SK-N-SH treated with all-trans-retinoic acid at 6 μM for 48 hours (cell line): ENCODE results near the gene RSBN1.

Experiments
- ATAC-seq: fragments of 200-7000 bp; cut with Tn5 transposase; 3 replicates; pipeline ENCODE4 v1.9.1; 2020; ENCODE audit warnings: mild to moderate bottlenecking, moderate library complexity
- ARNTL ChIP-seq: fragments of 450-650 bp; formaldehyde crosslinking; IDR thresholded peaks from 2 replicates; pipeline ENCODE4 v1.5.0; 2020; ENCODE audit warnings: low read depth, mild to moderate bottlenecking, moderate library complexity, borderline replicate concordance
- BACH2 ChIP-seq: fragments of 250-450 bp; sonication (Bioruptor Pico); IDR thresholded peaks from 2 replicates; pipeline ENCODE4 v1.9.0; 2021; ENCODE audit warnings: mild to moderate bottlenecking, borderline replicate concordance
- CREB5 ChIP-seq: fragments of 250-450 bp; sonication (Bioruptor Pico); IDR thresholded peaks from 2 replicates; pipeline ENCODE4 v1.5.1; 2020; ENCODE audit warnings: low read depth, mild to moderate bottlenecking, moderate library complexity
- CSDC2 ChIP-seq: fragments of 250-450 bp; sonication (Bioruptor Pico); IDR thresholded peaks from 2 replicates; pipeline ENCODE4 v1.5.0; 2020; ENCODE audit warnings: mild to moderate bottlenecking, moderate library complexity
- ESRRG ChIP-seq: fragments of 250-450 bp; sonication (Bioruptor Pico); IDR thresholded peaks from 2 replicates; pipeline ENCODE4 v1.6.1; 2021; ENCODE audit warnings: mild to moderate bottlenecking
- ISL1 ChIP-seq: fragments of 250-450 bp; sonication (Bioruptor Pico); IDR thresholded peaks from 2 replicates; pipeline ENCODE4 v2.1.2; 2022; ENCODE audit warnings: mild to moderate bottlenecking, moderate library complexity
- OSR1 ChIP-seq: fragments of 250-450 bp; sonication (Bioruptor Pico); IDR thresholded peaks from 2 replicates; pipeline ENCODE4 v1.8.0; 2022; ENCODE audit warnings: moderate library complexity, mild to moderate bottlenecking, inconsistent platforms
- PATZ1 ChIP-seq: fragments of 250-450 bp; sonication (Bioruptor Pico); IDR thresholded peaks from 2 replicates; pipeline ENCODE4 v1.8.0; 2020; ENCODE audit warnings: mild to moderate bottlenecking, moderate library complexity, borderline replicate concordance
- POU6F1 ChIP-seq: fragments of 250-450 bp; sonication (Bioruptor Pico); IDR thresholded peaks from 2 replicates; pipeline ENCODE4 v1.8.0; 2021; ENCODE audit warnings: low read depth, mild to moderate bottlenecking, moderate library complexity, borderline replicate concordance
- PPARA ChIP-seq: fragments of 250-450 bp; sonication (Bioruptor Pico); IDR thresholded peaks from 2 replicates; pipeline ENCODE4 v1.5.0; 2020; ENCODE audit warnings: mild to moderate bottlenecking, borderline replicate concordance
- RARB ChIP-seq: fragments of 250-450 bp; sonication (Bioruptor Pico); IDR thresholded peaks from 2 replicates; pipeline ENCODE4 v1.8.0; 2021; ENCODE audit warnings: mild to moderate bottlenecking, moderate library complexity
- SNAI2 ChIP-seq: fragments of 250-450 bp; sonication (Bioruptor Pico); IDR thresholded peaks from 2 replicates; pipeline ENCODE4 v1.5.0; 2020; ENCODE audit warnings: mild to moderate bottlenecking, moderate library complexity
- TCF4 ChIP-seq: fragments of 250-450 bp; sonication (Bioruptor Pico); IDR thresholded peaks from 2 replicates; pipeline ENCODE4 v1.8.0; 2021; ENCODE audit warnings: mild to moderate bottlenecking, moderate library complexity, borderline replicate concordance
- TOX ChIP-seq: fragments of 250-450 bp; sonication (Bioruptor Pico); IDR thresholded peaks from 2 replicates; pipeline ENCODE4 v1.8.0; 2021; ENCODE audit warnings: mild to moderate bottlenecking, moderate library complexity, borderline replicate concordance
- ZC3H10 ChIP-seq: fragments of 250-450 bp; sonication (Bioruptor Pico); IDR thresholded peaks from 2 replicates; pipeline ENCODE4 v1.5.1; 2021; ENCODE audit warnings: mild to moderate bottlenecking, moderate library complexity
- ZFP3 ChIP-seq: fragments of 250-450 bp; sonication (Bioruptor Pico); IDR thresholded peaks from 2 replicates; pipeline ENCODE4 v1.5.0; 2020; ENCODE audit warnings: mild to moderate bottlenecking, moderate library complexity
- ZFP30 ChIP-seq: fragments of 450-650 bp; formaldehyde crosslinking; IDR thresholded peaks from 2 replicates; pipeline ENCODE4 v1.5.0; 2022; ENCODE audit warnings: mild to moderate bottlenecking, moderate library complexity
- ZNF565 ChIP-seq: fragments of 450-650 bp; formaldehyde crosslinking; conservative IDR thresholded peaks from 2 replicates; pipeline ENCODE4 v1.5.0; 2020; ENCODE audit warnings: low read depth, mild to moderate bottlenecking, moderate library complexity
- ZNF70 ChIP-seq: fragments of 450-650 bp; formaldehyde crosslinking; IDR thresholded peaks from 2 replicates; pipeline ENCODE4 v1.5.0; 2020; ENCODE audit warnings: mild to moderate bottlenecking, moderate library complexity
- ZNF8 ChIP-seq: fragments of 450-650 bp; formaldehyde crosslinking; IDR thresholded peaks from 2 replicates; pipeline ENCODE4 v1.5.0; 2020; ENCODE audit warnings: mild to moderate bottlenecking, moderate library complexity
- TF ChIP-seq, protein P1 (sequence below): fragments of 250-450 bp; sonication (Bioruptor Pico); IDR thresholded peaks from 2 replicates; pipeline ENCODE4 v1.5.1; 2021; ENCODE audit warnings: mild to moderate bottlenecking, moderate library complexity

RSBN1 gene

DNA sequence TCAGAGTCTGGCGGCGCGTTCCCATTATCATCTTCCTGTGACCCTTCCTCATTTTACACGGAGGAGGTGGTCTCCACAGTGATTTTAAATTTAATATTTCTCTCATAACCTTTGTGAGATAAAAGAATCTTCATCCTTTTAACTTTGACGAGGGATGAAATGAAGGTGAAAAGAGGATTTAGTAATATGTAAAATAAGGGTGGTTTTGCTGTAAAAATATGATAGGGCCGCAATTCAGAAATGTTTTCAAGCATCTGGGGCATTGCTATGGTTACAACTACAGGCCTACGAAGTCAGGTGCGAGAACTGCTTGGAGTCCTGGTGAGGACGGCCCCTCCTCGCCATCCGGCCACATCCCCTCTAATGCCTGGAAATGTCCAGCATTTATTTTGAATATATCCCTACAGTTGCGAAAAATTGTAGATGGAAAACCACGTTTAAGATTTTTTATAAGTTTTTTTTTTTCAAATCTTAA lies 422 bp upstream of the RSBN1 start:
- no peak for ATAC-seq
- no peak for TF ChIP-seq SNAI2
- no peak for TF ChIP-seq ZFP30
- no peak for TF ChIP-seq OSR1
- TF ChIP-seq POU6F1: no peak
- TF ChIP-seq, protein P1, sequence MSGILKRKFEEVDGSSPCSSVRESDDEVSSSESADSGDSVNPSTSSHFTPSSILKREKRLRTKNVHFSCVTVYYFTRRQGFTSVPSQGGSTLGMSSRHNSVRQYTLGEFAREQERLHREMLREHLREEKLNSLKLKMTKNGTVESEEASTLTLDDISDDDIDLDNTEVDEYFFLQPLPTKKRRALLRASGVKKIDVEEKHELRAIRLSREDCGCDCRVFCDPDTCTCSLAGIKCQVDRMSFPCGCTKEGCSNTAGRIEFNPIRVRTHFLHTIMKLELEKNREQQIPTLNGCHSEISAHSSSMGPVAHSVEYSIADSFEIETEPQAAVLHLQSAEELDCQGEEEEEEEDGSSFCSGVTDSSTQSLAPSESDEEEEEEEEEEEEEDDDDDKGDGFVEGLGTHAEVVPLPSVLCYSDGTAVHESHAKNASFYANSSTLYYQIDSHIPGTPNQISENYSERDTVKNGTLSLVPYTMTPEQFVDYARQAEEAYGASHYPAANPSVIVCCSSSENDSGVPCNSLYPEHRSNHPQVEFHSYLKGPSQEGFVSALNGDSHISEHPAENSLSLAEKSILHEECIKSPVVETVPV (CRISPR knock-in tag): no peak
- TF ChIP-seq TOX (CRISPR knock-in tag): no peak
- TF ChIP-seq ZNF8 (CRISPR knock-in tag): no peak
- no peak for TF ChIP-seq ARNTL (CRISPR knock-in tag)
- TF ChIP-seq ZNF70: no peak
- no peak for TF ChIP-seq ESRRG (CRISPR knock-in tag)
- no peak for TF ChIP-seq PATZ1
- no peak for TF ChIP-seq CREB5 (CRISPR knock-in tag)
- no peak for TF ChIP-seq CSDC2 (CRISPR knock-in tag)

- peak; percentile 60 for ATAC-seq
- TF ChIP-seq ZNF70 (no peak), ZFP30 (no peak), PATZ1 (no peak), TOX (CRISPR knock-in tag) (no peak), PPARA (CRISPR knock-in tag) (no peak), ZNF8 (CRISPR knock-in tag) (no peak), ZFP3 (CRISPR knock-in tag) (no peak), BACH2 (CRISPR knock-in tag) (no peak), RARB (CRISPR knock-in tag) (no peak), OSR1 (no peak)
- TF ChIP-seq, protein P1 (CRISPR knock-in tag): no peak
Observed at GRCh38 chr1:113811156-113811887, 954 bp downstream of the RSBN1 start.

DNA sequence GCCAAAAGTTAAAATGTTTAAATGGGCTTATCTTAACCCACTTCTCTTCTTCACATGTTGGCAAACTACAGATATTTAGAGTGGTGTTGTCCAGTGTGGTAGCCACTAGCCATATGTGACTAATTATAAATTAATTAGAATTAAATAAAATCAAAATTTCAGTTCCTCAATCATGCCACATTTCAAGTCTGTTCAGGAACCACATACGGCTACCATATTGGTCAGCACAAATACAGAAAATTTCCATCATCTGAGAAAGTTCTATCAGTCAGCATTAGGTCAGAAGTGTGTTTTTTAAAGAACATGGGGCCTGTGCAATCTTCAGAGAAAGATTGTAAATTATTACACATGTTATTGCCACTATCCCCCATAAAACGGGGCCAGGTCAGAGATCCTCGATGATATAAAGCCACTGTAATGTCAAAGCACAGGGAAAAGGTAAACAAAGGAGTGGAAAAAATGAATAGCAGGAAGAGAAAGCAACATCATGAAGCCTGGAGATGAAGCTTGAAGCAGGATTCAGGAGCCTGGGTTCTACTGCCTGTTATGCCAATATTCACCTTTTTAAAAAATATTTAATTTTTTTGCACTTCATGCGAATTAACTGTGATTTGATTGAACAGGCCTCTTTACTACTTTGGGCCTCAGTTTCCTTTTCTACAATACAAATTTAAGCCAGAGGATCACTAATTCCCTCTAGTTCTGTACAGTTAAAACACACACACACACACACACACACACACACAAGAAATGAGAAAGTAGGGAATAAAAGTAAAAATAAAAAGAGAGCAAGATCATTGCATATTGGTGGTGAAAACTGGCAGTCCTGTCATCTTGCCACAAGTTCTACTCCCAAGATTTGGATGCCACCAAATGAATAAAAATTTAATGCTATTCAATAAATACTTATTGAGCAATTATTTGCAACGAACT lies 2.3 kb downstream of the RSBN1 start:
- ATAC-seq: no peak
- TF ChIP-seq TCF4 (CRISPR knock-in tag) (no peak), CREB5 (CRISPR knock-in tag) (no peak), ZNF565 (CRISPR knock-in tag) (no peak), ISL1 (CRISPR knock-in tag) (no peak), PPARA (CRISPR knock-in tag) (no peak), CSDC2 (CRISPR knock-in tag) (no peak), ZC3H10 (CRISPR knock-in tag) (no peak), ESRRG (CRISPR knock-in tag) (no peak)
- TF ChIP-seq, protein P1 (CRISPR knock-in tag): no peak
